Gastrocnemius medialis (tissue), 4 donors: ENCODE measurements around the gene IL6ST. TPM values are rescaled to one million over a fixed set of nuclear protein-coding genes. Genes with fewer than 3 reads are reported as not detected.

ENCODE experiments used
- ATAC-seq, 2 donors: fragments of 150-250 bp; one replicate each; pipeline ENCODE4 v1.9.1; 2016
- DNase-seq, 2 donors: peaks; one replicate each; pipeline ENCODE4 v3.0.0-alpha.2; 2019
- H3K27ac ChIP-seq, 4 donors: fragments of 200-600 bp; sonication (generic); 1 replicate in 1 of 4; 2 replicates in 3 of 4; pipeline ENCODE4 v1.5.1; 2016 to 2018; ENCODE audit warnings: mild to moderate bottlenecking in 2 of 4, moderate library complexity in 1 of 4
- H3K27me3 ChIP-seq, 3 donors: fragments of 200-600 bp; sonication (generic) in 2 of 3; 1 replicate in 1 of 3; 2 replicates in 2 of 3; pipeline versions ENCODE4 v1.5.1 to v1.6.0; 2016 to 2019; ENCODE audit warnings: mild to moderate bottlenecking in 1 of 3, moderate library complexity in 1 of 3
- H3K36me3 ChIP-seq, 2 donors: fragments of 200-600 bp; sonication (generic) in 1 of 2; one replicate each; pipeline ENCODE4 v1.5.1; 2017 to 2018
- H3K4me1 ChIP-seq, 2 donors: fragments of 200-600 bp; sonication (generic) in 1 of 2; one replicate each; pipeline ENCODE4 v1.5.1; 2016 to 2017; ENCODE audit warnings: mild to moderate bottlenecking in 2 of 2
- H3K4me3 ChIP-seq, 4 donors: fragments of 200-600 bp; sonication (generic) in 3 of 4; 1 replicate in 1 of 4; 2 replicates in 3 of 4; pipeline ENCODE4 v1.5.1; 2016 to 2019; ENCODE audit warnings: mild to moderate bottlenecking in 2 of 4
- H3K9me3 ChIP-seq, 3 donors: fragments of 200-600 bp; sonication (generic) in 2 of 3; 1 replicate in 1 of 3; 2 replicates in 2 of 3; pipeline ENCODE4 v1.5.1; 2016 to 2019
- CTCF ChIP-seq, 5 experiments: fragments of 450-650 bp in 3 of 5; fragments of 200-600 bp in 2 of 5; sonication (generic) in 2 of 5; IDR thresholded peaks in 4 of 5; conservative IDR thresholded peaks in 1 of 5; 1 replicate in 4 of 5; 2 replicates in 1 of 5; pipeline ENCODE4 v1.5.1; 2016 to 2019; ENCODE audit warnings: antibody characterized with exemption in 5 of 5, mild to moderate bottlenecking in 3 of 5, moderate library complexity in 3 of 5
- POLR2A ChIP-seq, 2 donors: fragments of 450-650 bp; IDR thresholded peaks; one replicate each; pipeline ENCODE4 v1.6.1; 2017; ENCODE audit warnings: antibody characterized with exemption in 2 of 2, mild to moderate bottlenecking in 2 of 2, moderate library complexity in 2 of 2
- in situ Hi-C, 4 donors: fragments of 200-750 bp; cut with MboI; loops; one replicate each; pipeline versions ENCODE4 v1.15.0 to v1.8.0; 2017; ENCODE audit warnings: low sequenced_read_pairs in 4 of 4
- intact Hi-C: fragments of 100-400 bp; cut with DNase I; formaldehyde crosslinking; loops from one replicate; pipeline ENCODE4 v1.15.1; 2023; ENCODE audit warnings: low total_unique reads
- total RNA-seq, 4 donors: library from RNA; depleted of rRNA; stranded (reverse); fragments of >200 nt; gene quantifications; one replicate each; pipeline versions ENCODE4 v1.1.0 to v1.2.3, GENCODE V29; 2016

Gene IL6ST
- total RNA-seq, 4 donors from 2014 or later = 128 to 228 (median 167) TPM

GRCh38 chr5:55916986-55917385 is 77.8 kb downstream of the IL6ST start:
- in situ Hi-C loops (no loop called here), intact Hi-C loops (no loop called here)
- Histone ChIP-seq H3K9me3 (no peaks in the 10 kb centered on the region), H3K27ac (no peak overlapping the region), H3K4me3 (no peak overlapping the region), H3K27me3 (no peaks in the 10 kb centered on the region), H3K36me3 (no peaks in the 10 kb centered on the region), H3K4me1 (no peaks in the 10 kb centered on the region)
- no peak for ATAC-seq
- DNase-seq = no peak
- TF ChIP-seq POLR2A (IDR thresholded peaks at IDR 0.05) (no peak), CTCF (IDR thresholded peaks at IDR 0.05 in 4 of 5, conservative IDR thresholded peaks at IDR 0.05 in 1 of 5) (no peak)

- TF ChIP-seq POLR2A (IDR thresholded peaks at IDR 0.05) = no peak
- TF ChIP-seq CTCF (IDR thresholded peaks at IDR 0.05 in 4 of 5, conservative IDR thresholded peaks at IDR 0.05 in 1 of 5) = no peak
- Histone ChIP-seq H3K4me1 (no peaks in the 10 kb centered on the region), H3K4me3 (no peak overlapping the region), H3K27ac (no peak overlapping the region), H3K36me3 (no peaks in the 10 kb centered on the region), H3K9me3 (no peaks in the 10 kb centered on the region), H3K27me3 (no peaks in the 10 kb centered on the region)
- DNase-seq (no peak), ATAC-seq (no peak)
- in situ Hi-C loops = no loop called here
- intact Hi-C loops = no loop called here
Observed at GRCh38 chr5:55915783-55916182, 79.0 kb downstream of the IL6ST start.

GRCh38 chr5:55914971-55915370 is 79.8 kb downstream of the IL6ST start:
- DNase-seq = no peak
- H3K27me3 ChIP-seq = no peaks in the 10 kb centered on the region
- no peaks in the 10 kb centered on the region for H3K36me3 ChIP-seq
- no peaks in the 10 kb centered on the region for H3K9me3 ChIP-seq
- intact Hi-C loops (no loop called here), in situ Hi-C loops (no loop called here)
- no peak overlapping the region for H3K27ac ChIP-seq
- no peak for TF ChIP-seq CTCF (IDR thresholded peaks at IDR 0.05 in 4 of 5, conservative IDR thresholded peaks at IDR 0.05 in 1 of 5)
- no peak for TF ChIP-seq POLR2A (IDR thresholded peaks at IDR 0.05)
- H3K4me1 ChIP-seq = no peaks in the 10 kb centered on the region
- no peak for ATAC-seq
- H3K4me3 ChIP-seq = no peak overlapping the region

- H3K27ac ChIP-seq = no peak overlapping the region
- no peaks in the 10 kb centered on the region for H3K27me3 ChIP-seq
- H3K4me3 ChIP-seq = no peak overlapping the region
- in situ Hi-C loops (no loop called here), intact Hi-C loops (no loop called here)
- no peak for ATAC-seq
- H3K4me1 ChIP-seq = no peaks in the 10 kb centered on the region
- TF ChIP-seq CTCF (IDR thresholded peaks at IDR 0.05 in 4 of 5, conservative IDR thresholded peaks at IDR 0.05 in 1 of 5) = no peak
- TF ChIP-seq POLR2A (IDR thresholded peaks at IDR 0.05) = no peak
- no peak for DNase-seq
- no peaks in the 10 kb centered on the region for H3K9me3 ChIP-seq
- H3K36me3 ChIP-seq = no peaks in the 10 kb centered on the region
Observed at GRCh38 chr5:55913466-55914413, 81.0 kb downstream of the IL6ST start.
